IPS-18c (cell line): ENCODE data around the gene TSG101.

Experiments
- H3K4me3 ChIP-seq: 2 replicates; pipeline ENCODE4 v1.7.0; 2013; ENCODE audit warnings: low read depth, mild to moderate bottlenecking, low read length, moderate library complexity; ENCODE audit not compliant: insufficient read depth
- H3K9me3 ChIP-seq: one replicate; pipeline ENCODE4 v1.6.1; 2013; ENCODE audit warnings: mild to moderate bottlenecking, low read length, moderate library complexity; ENCODE audit not compliant: control insufficient read depth, insufficient read depth

The TSG101 gene

GRCh38 chr11:18501629-18502028 lies 25.1 kb downstream of the TSG101 start:
- Histone ChIP-seq H3K9me3 (no peaks in the 10 kb centered on the region), H3K4me3 (no peak overlapping the region)

GRCh38 chr11:18498039-18498438 lies 28.7 kb downstream of the TSG101 start:
- no peaks in the 10 kb centered on the region for H3K9me3 ChIP-seq
- H3K4me3 ChIP-seq, result no peak overlapping the region

GRCh38 chr11:18495703-18496102 lies 31.0 kb downstream of the TSG101 start:
- no peak overlapping the region for H3K4me3 ChIP-seq

GRCh38 chr11:18495271-18495670 lies 31.5 kb downstream of the TSG101 start:
- H3K9me3 ChIP-seq, result no peaks in the 10 kb centered on the region
- H3K4me3 ChIP-seq, result no peak overlapping the region

More at GRCh38 chr11:18495703-18496102, 31.0 kb downstream of the TSG101 start:
- H3K9me3 ChIP-seq, result no peaks in the 10 kb centered on the region

- Histone ChIP-seq H3K4me3 (no peak overlapping the region), H3K9me3 (no peaks in the 10 kb centered on the region)
These were observed 33.4 kb downstream of the TSG101 start for GRCh38 chr11:18493310-18493709.

GRCh38 chr11:18492888-18493287 lies 33.9 kb downstream of the TSG101 start:
- no peaks in the 10 kb centered on the region for H3K9me3 ChIP-seq
- no peak overlapping the region for H3K4me3 ChIP-seq

GRCh38 chr11:18491924-18492323 lies 34.8 kb downstream of the TSG101 start:
- Histone ChIP-seq H3K4me3 (no peak overlapping the region), H3K9me3 (no peaks in the 10 kb centered on the region)

GRCh38 chr11:18490736-18491485 lies 35.8 kb downstream of the TSG101 start:
- H3K4me3 ChIP-seq, result no peak overlapping the region
- H3K9me3 ChIP-seq, result no peaks in the 10 kb centered on the region

GRCh38 chr11:18490319-18490718 lies 36.4 kb downstream of the TSG101 start:
- Histone ChIP-seq H3K4me3 (no peak overlapping the region), H3K9me3 (no peaks in the 10 kb centered on the region)

- no peak overlapping the region for H3K4me3 ChIP-seq
- H3K9me3 ChIP-seq, result no peaks in the 10 kb centered on the region
These were observed 40.7 kb downstream of the TSG101 start for GRCh38 chr11:18485913-18486528.

GRCh38 chr11:18479063-18479462 lies 47.7 kb downstream of the TSG101 start:
- H3K9me3 ChIP-seq, result no peaks in the 10 kb centered on the region
- no peak overlapping the region for H3K4me3 ChIP-seq

- Histone ChIP-seq H3K4me3 (no peak overlapping the region), H3K9me3 (no peaks in the 10 kb centered on the region)
These were observed 54.2 kb downstream of the TSG101 start for GRCh38 chr11:18472587-18472986.

- no peak overlapping the region for H3K4me3 ChIP-seq
- no peaks in the 10 kb centered on the region for H3K9me3 ChIP-seq
These were observed 54.7 kb downstream of the TSG101 start for GRCh38 chr11:18471995-18472394.

GRCh38 chr11:18468961-18469360 lies 57.8 kb downstream of the TSG101 start:
- Histone ChIP-seq H3K4me3 (no peak overlapping the region), H3K9me3 (no peaks in the 10 kb centered on the region)

GRCh38 chr11:18468059-18468458 lies 58.7 kb downstream of the TSG101 start:
- Histone ChIP-seq H3K9me3 (no peaks in the 10 kb centered on the region), H3K4me3 (no peak overlapping the region)

GRCh38 chr11:18466402-18466801 lies 60.3 kb downstream of the TSG101 start:
- H3K9me3 ChIP-seq, result no peaks in the 10 kb centered on the region
- no peak overlapping the region for H3K4me3 ChIP-seq

- no peak overlapping the region for H3K4me3 ChIP-seq
- H3K9me3 ChIP-seq, result peaks cover 5% of the 10 kb centered on the region
These were observed 63.3 kb downstream of the TSG101 start for GRCh38 chr11:18463439-18463838.

- H3K4me3 ChIP-seq, result no peak overlapping the region
- H3K9me3 ChIP-seq, result peaks cover 5% of the 10 kb centered on the region
These were observed 64.8 kb downstream of the TSG101 start for GRCh38 chr11:18461909-18462308.

GRCh38 chr11:18459634-18460033 lies 67.1 kb downstream of the TSG101 start:
- no peak overlapping the region for H3K4me3 ChIP-seq
- H3K9me3 ChIP-seq, result peaks cover 5% of the 10 kb centered on the region
